ENCODE measurements around the gene NEB. TPM values are rescaled to one million over a fixed set of nuclear protein-coding genes. Genes with fewer than 3 reads are reported as not detected.

NEB gene
- polyA plus RNA-seq, 1 experiment = 0.14 TPM

GRCh38 chr2:151437630-151438029, 296.6 kb downstream of the NEB start:
- ChIA-PET CTCF (interaction anchor here (0.5 to 3.8 kb wide), 21 partner anchors 9 to 1843 kb away, joined by 3 to 27 read pairs (median 3); no protein-coding TSS in a partner anchor), POLR2A (interaction anchor here (0.8 kb wide), 1 partner anchor 231 kb away, joined by 3 read pairs; no protein-coding TSS in a partner anchor)
- no peak overlapping the region for H3K4me3 ChIP-seq (ENCODE audit: low read depth, low read length)
- no peak for DNase-seq (ENCODE audit: low read depth, low spot score)
- TF ChIP-seq CTCF (IDR thresholded peaks at IDR 0.05; ENCODE audit: low read depth, low read length) = peak; percentile 55
- H3K9me3 ChIP-seq (ENCODE audit: control insufficient read depth, insufficient read depth, low read length) = no peaks in the 10 kb centered on the region
- H3K27me3 ChIP-seq (ENCODE audit: control insufficient read depth, insufficient read depth, low read length) = no peaks in the 10 kb centered on the region
- no peak overlapping the region for H3K27ac ChIP-seq (ENCODE audit: low read depth, low read length)

Other genes with a start within 250 kb of the NEB start
- 24.1 and 24.9 TPM in 2 replicates for gene ARL5A, start 93.9 kb upstream of the NEB start, polyA plus RNA-seq (2011; rRNA removed)

Data from AG04450 (cell line).